GM18502 (cell line): ENCODE data around the gene PDGFC.
"Not testable (repeated sequence)": the region's sequence is repeated elsewhere in the genome, so short reads cannot be mapped to it uniquely, and the experiment has no call there.

Source experiments
- ATAC-seq: cut with Tn5 transposase; IDR thresholded peaks from one replicate; pipeline ENCODE4 v1.9.1; 2021; ENCODE audit warnings: mild to moderate bottlenecking; ENCODE audit not compliant: unreplicated experiment, poor library complexity

The PDGFC gene

DNA sequence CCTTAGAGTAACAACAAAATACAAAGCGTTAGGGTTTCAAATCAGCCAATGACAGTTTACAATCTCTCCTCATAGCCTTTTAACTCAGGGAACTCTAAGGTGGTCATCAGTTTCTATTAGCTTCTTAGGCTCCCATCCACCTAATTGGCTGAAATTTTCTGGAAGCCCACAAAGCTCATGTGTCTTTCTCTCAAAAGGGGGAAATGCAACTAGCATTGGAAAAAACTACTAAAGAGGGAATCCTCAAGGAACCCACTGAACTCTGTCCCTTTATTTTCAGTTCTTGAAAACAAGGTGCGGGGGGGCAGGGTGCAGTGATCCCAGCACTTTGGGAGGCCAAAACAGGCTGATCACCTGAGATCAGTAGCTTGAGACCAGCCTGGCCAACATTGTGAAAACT lies 56.4 kb downstream of the PDGFC start:
- ATAC-seq: no peak

DNA sequence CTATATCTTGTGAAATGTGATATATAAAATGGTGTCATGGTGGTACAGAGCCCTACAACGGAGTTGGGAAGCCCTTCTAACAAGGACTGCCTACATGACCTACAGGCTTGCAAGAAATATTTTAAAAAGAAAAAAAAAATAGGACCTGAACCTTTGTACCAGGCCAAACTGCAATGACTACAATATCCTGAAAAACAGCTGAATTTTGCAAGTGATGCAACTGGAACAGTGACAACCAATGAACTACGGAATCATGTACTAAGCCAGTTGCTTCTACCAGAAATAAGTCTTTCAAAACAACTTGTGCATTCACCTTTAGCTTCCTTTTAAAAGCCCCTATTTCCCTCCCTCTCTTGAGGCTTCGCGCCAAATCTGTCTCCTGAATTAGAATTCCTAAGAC lies 58.4 kb downstream of the PDGFC start:
- no peak for ATAC-seq

DNA sequence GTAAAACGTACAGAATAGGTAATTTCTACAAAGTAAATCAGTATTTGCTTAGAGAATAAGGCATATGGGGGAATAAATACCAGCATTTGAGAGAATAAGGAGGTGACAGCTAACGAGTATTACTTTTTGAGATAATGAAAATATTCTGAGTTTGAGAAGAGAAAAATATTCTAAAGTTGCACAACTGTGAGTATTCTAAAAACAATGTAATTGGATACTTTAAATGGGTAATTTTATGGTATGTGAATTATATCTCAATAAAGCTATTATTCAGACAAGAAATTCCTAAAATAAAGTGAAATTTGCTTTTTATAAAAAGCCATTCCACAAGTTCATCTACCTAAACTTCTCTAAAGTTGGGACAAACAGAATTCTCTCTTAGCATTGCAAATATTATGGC lies 62.6 kb downstream of the PDGFC start:
- no peak for ATAC-seq

DNA sequence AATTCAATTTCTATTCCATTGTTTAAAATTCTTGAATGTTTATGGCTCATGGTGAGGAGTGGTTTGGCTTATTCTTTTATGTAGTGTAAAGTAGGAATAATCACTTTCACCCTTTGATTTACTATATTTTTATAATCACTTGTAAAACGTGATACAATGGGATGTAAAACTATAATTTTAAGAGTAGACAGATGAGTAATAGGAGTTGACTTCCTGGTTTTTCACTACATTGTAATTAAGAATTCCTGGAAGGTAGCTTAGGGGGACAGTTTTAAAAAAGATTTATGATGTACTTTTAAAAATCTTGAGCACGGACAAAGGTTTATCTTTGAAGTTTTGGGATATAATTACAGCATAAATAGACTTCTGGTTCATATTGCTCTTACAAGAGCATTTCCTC lies 65.3 kb downstream of the PDGFC start:
- no peak for ATAC-seq

DNA sequence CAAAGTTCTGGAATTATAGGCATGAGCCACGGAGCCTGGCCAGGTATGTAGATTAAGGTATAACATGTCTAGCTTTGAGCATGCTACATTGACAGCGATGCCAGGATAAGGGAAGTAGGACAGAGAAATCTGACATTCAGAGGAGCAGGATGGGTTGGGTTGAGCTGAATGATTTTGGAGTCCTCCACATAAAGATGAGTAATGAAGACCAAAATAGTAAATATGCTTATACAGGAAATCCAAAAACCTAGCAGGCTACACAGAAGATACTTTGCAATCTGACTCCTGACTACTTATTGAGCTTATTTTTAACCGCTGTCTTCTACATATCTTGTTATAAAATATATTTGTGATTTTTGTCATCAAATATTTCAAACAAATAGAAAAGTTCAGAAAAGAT lies 69.7 kb downstream of the PDGFC start:
- ATAC-seq: no peak

DNA sequence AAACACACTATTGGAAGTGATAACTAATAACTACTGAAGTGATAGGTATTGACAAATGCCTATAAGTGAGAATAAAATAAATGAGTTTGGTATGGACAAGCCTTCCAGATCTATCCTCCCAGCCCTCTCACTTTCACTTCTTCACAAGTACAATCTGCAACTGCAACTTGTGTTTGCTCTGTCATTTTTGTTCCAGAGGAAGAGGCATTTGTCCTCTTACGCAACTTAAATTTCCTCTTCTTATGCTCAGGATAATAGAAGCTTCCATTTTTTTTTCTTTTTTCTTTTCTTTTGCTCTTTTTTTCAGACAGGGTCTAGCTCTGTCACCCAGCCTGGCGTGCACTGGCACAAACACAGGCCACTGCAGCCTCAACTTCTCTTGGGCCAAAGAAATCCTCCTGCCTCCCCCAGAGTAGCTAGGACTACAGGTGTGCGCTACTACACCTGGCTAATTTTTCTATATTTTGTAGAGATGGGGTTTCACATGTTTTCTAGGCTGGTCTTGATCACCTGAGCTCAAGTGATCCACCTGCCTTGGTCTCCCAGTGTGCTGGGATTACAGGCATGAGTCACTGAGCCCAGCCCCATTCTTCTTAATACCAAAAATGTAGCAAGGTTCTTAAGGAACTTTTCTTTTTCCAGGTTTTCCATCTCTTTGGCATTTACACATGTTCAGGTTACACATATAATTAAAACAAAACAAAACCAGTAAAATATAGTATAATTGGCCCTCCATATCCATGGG lies 73.1 kb downstream of the PDGFC start:
- no peak for ATAC-seq

DNA sequence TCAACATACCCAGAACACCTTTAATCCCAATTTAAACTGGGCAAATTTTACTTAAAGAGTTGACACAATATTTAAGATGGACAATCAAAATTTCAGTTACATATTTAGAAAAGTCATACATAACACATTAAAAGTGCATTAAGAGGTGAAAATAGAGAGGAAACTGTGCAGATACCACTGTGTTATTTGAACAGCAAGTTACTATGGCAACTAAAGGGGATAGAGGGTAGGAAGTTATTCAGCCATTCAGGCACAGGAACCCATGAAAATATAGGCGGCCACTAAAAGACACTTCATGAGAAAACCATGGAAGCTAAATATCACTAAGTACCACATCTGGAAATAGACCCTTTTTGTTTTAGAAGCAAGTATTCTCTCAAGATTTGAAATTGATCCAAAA lies 75.1 kb downstream of the PDGFC start:
- ATAC-seq: no peak

DNA sequence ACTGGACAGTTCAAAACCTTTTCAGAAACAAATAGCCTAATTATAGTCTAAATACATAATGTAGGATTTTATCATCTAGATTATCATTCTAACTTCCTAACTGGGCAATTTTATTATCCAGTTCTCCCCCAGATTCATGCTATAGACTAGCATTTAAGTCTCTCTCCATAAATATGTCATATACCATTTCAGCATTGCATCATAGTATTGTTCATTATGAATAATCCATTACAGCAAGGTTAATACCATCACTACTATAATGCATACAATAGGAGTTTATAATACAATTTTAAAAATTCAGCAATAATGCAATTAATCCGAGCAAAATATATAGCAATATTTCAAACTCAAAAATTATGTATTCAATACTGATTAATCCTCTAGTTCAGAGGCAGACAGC lies 77.4 kb downstream of the PDGFC start:
- ATAC-seq: no peak

DNA sequence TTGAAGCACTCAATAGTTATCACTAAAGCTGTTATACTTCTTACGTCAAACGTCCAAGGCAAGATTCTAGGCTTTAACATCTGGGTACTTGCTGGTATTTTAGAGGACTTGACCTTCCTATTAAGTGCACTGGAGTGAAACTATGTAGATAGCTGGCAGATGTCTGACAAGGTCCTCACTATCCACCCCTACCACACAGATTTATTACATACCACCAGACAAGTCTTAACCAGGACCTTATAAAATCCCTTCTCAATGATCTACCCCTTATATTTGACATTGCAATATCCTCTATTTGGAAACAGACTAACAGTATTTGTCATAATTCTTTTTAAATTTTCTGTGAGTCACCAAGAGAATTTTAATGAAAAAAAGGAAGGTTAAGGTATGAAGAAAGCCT lies 78.8 kb downstream of the PDGFC start:
- ATAC-seq: no peak

DNA sequence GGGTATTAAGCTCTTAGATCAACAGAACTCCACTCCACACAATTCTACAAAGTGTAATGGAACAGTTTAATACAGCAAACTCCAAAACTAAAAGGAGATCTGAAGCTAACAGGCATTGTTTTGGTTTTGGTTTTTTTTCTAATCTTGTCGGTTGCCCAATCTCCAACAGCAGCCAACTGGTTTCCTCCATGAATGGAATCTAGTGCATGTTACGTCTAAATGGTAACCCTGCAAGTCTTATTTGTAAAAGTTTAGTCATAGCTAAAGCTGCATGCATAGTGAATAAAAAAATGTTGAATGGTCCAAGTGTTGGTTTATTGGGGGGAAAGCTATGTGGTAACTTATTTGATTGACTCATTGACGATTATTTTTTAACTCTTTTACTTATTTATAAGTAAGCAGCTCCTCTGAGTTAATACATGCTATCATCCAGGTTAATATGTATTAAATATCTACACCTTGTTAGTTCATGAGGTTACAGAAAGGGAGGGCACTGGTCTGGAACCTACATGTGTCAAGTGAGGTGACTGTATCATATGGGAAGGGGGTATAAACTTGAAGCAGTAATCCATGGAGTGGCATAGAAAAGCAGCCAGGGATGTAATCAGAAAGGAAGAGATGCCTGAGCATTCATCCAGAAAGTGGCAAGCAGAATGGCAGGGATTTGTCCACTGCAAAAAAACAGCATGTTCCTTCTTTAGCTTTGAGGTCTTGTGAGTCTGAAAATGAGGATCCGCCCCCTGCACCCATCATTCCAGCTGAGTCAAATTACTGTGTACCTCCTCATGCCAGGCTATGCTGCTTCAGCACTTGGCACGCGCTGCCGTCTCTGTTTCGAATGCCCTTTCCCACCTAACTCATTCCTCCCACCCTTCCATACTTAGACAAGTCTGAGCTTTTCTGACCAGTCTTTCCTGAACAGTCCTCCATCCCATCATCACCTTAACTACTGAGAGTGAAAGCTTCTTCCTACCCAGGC lies 81.7 kb downstream of the PDGFC start:
- ATAC-seq: no peak

DNA sequence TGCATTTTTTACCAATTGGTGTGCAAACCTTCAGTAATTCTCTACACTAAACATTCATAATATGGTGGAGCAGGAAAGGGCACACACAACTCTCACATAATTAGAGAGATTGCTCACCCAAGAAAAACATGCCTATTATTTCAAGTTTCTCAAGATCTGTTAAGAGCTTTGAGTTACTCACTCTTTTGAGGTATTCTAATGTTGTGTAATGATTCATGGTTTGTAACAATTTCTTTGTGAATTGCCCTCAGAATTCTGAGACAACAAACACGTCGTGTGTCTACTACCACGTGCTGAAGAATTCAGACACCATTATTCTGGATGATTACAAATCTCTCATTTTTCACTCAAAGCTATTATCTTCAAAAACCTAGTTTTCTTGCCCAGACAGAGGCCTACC lies 82.8 kb downstream of the PDGFC start:
- no peak for ATAC-seq

DNA sequence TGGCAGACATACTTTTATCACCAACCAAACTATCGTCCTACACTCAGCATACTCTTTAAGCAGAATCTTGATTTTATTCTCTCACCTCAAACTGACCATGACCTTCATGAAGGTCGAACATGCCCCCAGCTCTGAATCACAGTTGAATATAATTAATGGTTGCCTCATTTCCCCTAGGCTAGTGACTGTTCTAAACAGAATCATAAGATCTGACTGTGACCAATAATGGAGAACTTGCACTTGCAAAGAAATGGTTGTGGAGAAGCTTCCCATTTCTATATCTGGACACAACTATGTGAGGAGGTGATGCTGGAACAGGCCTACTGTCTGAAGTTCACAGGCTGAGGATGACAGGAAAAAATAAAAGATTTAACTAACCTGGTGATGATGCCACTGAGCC lies 85.1 kb downstream of the PDGFC start:
- ATAC-seq: no peak

DNA sequence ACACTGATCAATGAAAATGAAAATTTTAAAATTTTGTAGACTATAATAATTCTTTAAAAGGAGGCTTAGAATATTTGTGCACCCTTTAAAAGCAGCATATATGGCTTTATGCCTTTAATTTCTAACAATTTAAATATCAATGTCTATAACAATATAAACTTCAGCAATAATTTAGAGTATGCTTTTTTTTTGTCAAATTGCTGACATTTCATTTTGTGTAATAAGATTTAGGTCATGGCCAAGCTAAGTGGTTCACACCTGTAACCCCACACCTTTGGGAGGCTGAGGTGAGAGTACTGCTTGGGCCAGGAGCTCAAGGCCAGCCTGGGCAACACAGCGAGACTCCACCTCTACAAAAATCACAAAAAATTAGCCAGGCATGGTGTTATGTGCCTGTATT lies 86.2 kb downstream of the PDGFC start:
- ATAC-seq: no peak

DNA sequence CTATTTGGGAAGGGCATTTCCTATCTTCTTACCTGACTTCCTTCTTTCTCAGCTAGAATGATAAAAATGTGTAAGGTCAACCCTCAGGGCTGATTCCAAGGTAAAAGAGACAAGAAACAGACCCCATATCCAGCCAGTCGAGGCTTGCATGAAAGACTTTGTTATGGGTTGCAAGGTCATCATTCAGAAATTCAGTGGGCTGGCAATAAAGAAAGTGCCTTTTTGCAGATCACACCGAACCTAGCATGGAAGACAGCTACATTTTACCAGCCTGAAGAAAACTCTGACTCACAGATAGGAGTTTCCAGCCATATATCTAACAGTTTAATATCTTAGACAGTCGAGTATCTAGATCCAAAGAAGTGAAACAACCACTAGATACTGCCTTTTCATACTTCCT lies 87.4 kb downstream of the PDGFC start:
- ATAC-seq: no peak

DNA sequence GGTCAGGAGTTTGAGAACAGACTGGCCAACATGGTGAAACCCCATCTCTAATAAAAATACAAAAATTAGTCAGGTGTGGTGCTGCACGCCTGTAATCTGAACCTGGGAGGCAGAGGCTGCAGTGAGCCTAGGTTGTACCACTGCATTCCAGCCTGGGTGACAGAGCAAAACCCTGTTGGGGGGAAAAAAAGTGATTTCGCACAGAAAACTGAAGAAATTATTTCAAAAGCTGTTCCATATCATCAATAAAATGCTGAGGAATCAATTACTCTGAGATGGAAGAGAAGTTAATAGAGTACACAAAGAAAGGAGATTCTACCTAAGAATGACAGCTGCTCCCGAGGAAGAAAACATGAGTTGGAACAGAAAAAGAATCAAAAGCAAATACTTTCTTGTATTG lies 95.9 kb downstream of the PDGFC start:
- ATAC-seq: no peak

DNA sequence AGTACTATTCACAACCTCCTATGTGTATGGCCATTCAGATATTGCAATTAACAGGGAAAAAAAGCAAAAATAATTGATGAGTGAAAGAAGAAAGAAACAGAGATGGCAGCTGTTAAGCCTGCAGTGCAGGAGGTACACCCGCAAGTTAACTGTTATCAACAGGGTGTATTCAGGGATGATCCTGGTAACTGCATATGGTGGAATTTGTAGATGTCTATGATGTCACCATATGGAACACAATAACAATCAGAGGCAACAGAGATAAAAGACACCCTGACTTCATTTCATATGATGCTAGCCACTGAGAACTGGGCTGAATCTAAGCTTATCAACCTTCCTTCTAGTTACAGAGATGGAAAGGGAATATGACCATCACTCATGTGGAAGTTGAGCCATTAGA lies 96.5 kb downstream of the PDGFC start:
- ATAC-seq: no peak

DNA sequence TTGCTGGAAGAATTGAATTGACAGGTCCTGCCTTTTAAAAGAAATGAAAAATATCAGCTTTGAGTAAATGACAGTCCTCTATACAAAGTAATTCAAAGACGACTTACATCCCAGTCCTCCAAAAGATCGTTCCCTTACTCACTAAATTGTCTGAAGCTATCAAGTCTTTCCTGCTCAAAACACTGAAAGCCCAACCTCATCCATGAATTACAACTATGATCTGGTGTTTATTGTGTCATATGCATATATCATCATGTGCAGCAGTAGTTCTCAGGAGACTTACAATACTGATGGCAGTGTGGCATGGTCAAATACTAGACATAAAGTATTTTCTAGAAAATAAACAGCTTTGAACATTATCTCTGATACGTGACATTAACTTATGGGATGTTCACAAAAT lies 97.8 kb downstream of the PDGFC start:
- no peak for ATAC-seq

DNA sequence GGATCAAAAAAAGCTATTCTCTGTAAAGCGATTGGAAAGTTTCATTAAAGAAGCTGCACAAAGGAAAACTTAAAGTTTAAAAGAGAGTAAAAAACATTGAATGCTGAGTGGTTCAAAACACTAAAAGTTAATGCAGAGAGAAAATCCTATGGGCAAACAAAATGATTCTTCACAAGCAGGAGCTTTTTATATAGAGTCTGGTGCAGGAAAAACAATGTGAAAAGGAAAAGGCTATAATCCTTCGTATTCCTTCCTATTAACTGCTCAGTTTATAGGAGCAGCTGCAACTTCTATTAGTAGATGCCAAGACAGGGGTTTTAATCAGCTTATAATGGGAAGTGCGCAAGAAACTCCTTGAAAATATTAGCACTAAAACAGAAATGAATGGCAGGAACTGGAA lies 100.7 kb downstream of the PDGFC start:
- no peak for ATAC-seq

DNA sequence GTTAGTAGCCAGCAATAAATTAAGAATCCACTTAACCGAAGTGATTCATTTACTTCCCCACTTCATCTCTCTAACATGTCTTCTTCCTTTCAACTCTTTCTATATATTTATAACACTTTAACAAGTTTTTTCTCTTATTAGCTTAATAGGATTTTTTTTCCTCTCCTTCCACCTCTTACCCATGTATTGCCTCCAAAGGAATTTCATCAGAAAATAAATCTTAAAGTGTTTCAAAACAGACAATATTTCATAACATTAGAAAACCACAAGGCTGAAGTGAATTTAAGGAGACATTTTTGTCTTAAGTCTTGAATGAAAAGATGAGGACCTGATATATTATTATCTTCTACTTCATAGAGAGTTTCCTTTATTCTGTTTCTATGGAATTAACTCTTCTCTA lies 101.5 kb downstream of the PDGFC start:
- no peak for ATAC-seq

DNA sequence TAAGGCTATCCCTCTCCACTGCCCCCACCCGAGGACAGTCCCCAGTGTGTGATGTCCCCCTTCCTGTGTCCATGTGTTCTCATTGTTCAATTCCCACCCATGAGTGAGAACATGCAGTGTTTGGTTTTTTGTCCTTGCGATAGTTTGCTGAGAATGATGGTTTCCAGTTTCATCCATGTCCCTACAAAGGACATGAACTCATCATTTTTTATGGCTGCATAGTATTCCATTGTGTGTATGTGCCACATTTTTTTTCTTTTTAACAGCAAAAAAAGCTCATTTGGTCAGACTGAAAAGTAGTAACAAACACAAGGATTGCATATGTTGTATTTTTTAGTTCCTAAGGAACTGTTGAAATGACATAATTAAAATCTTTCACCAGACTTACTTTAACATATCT lies 105.5 kb downstream of the PDGFC start:
- ATAC-seq: not testable (repeated sequence)

DNA sequence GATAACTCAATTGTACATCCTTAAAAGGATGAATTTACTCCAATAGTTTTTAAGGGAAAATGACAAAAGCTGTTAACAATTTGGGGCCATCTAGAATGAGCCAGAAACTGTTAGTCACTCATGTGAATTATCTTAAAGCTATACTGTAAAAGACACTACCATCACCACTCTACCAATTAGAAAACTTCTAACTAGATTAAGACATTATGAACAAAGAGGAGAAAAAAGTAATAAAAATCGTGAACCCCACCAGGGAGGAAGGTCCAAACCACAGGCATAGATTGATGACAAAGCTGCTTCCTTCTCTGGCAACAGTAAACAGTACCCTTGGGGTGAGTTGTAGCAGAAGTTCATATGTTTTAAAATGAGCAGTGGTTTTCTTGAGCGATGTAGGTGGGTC lies 106.1 kb downstream of the PDGFC start:
- ATAC-seq: no peak

DNA sequence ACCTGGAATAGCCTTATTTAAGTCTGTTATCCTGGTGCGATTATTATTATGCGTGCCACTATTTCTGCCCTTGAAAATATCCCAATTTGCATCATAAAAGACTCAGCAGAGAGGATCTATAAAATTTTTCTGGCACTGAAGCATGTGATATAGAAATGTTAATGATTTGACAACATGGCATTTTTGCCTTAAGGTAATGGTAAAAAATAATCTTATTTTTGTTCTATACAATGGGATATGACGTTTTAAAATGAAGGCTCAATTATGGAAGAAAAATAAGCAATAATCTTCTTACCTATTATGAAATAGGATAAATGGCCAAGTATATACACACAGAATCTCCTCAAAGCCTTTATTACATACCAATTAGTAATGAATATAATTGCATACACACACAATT lies 113.5 kb downstream of the PDGFC start:
- no peak for ATAC-seq
